Endothelial cell of umbilical vein (primary cell): ENCODE data around the gene DPYD.

Source experiments
- CTCF ChIP-seq, 2 donors: IDR thresholded peaks; 1 replicate in 1 of 2; 2 replicates in 1 of 2; pipeline ENCODE4 v1.5.1; 2011; ENCODE audit warnings: low read length in 2 of 2, mild to moderate bottlenecking in 2 of 2, moderate library complexity in 2 of 2, control low read depth in 1 of 2, inconsistent platforms in 1 of 2, low read depth in 1 of 2; ENCODE audit not compliant: insufficient read depth in 1 of 2; ENCODE audit errors: extremely low read depth in 1 of 2
- EZH2 ChIP-seq: IDR thresholded peaks from 2 replicates; pipeline ENCODE4 v1.6.1; 2012; ENCODE audit warnings: borderline replicate concordance, low read depth, mild to moderate bottlenecking, moderate library complexity, low read length, inconsistent platforms; ENCODE audit not compliant: severe bottlenecking
- MAX ChIP-seq: IDR thresholded peaks from 2 replicates; pipeline ENCODE4 v1.6.1; 2011; ENCODE audit not compliant: insufficient read depth, insufficient read length
- MYC ChIP-seq: IDR thresholded peaks from one replicate; pipeline ENCODE4 v1.6.1; 2011; ENCODE audit warnings: mild to moderate bottlenecking, low read depth, low read length
- POLR2A ChIP-seq: IDR thresholded peaks from 2 replicates; pipeline ENCODE4 v1.6.1; 2012; ENCODE audit warnings: low read depth, mild to moderate bottlenecking, control low read depth, low read length
- POLR2AphosphoS5 ChIP-seq: IDR thresholded peaks from 2 replicates; pipeline ENCODE4 v1.6.1; 2012; ENCODE audit warnings: low read depth, mild to moderate bottlenecking, control low read depth, low read length, moderate library complexity; ENCODE audit not compliant: insufficient read depth

- TF ChIP-seq CTCF (IDR thresholded peaks at IDR 0.05; ENCODE audit: extremely low read depth in 1 of 2, insufficient read depth in 1 of 2, low read depth in 1 of 2, low read length in 2 of 2) (no peak), MYC (no peak), EZH2 (no peak), POLR2A (no peak), MAX (no peak), POLR2AphosphoS5 (no peak)
These were observed 136.2 kb downstream of the DPYD start for GRCh38 chr1:97784661-97785060.
